ENCODE results near the gene OSBPL5.

Gene OSBPL5

DNA sequence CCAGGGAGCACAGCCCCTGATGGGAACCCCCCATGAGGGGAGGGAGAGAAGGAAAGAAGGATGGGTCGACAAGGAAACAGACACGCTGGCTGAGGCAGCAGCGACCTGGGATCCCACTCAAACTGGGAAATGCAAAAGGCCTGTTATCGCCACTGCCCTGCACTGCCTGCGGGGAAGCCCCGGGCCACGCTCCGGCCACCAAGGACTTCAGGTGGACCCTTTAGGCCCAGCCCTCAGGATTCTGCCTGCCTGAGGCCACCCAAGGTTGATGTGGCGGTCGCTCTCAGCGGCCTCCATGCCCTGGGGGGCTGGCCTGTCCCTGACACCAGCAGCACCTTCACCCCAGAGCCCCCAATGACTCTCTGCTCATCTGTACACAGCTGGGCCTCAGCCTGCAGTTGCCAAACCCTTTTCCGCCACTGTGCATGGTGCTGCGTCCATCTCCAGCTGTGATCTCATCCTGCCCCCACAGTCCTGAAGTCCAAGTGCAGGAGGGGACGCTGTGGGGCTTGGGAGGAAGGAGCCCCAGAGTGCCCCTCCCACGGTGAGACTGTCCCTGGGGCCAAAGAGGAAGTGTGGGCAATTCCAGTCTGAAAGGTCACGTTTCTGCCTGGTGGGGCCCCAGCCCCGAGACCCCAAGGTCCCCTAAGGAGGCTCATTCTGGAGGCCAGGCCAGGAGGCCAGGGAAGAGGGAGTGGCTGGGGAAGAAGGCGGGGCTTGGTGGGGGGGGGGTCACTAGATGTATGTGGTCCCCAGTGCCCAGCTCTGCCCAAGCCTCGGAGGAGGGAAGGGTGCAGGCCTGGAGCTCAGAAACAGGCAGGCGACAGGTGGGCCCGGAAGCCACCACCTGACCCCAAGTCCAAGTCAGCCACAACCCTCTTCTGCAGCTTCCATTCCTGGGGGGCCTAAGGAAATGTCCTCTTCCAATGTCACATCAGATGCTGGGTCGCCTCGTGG, 31.6 kb downstream of the OSBPL5 start:
- no peak overlapping the region for H3K27ac Mint-ChIP-seq
- H3K4me3 Mint-ChIP-seq, result no peak overlapping the region
- H3K27me3 Mint-ChIP-seq, result no peaks in the 10 kb centered on the region
- no peaks in the 10 kb centered on the region for H3K36me3 Mint-ChIP-seq
- peaks cover 13% of the 10 kb centered on the region for H3K4me1 Mint-ChIP-seq (ENCODE audit: low read depth)
- no peaks in the 10 kb centered on the region for H3K9me3 Mint-ChIP-seq (ENCODE audit: low read depth)

DNA sequence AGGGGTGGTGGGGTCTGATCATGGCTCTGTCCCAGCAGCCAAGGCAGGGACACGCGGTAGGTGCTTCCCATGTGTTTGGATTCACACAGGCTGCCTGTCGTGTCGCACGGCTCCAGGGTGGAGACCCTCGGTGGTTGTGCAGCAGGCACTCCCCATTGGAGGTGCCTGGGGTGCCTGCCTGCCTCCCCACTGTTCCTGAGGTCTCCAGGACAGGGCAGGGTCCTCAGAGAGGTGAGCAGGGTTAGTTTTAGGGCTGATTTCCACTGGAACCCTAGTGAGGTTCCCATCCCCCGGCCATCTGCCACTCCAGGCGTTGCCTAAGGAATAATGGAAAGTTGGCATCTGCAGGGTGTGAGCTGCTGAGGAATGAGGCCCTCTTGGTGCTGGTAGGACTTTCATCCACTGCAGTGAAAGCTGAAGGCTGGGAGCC, 32.3 kb downstream of the OSBPL5 start:
- Mint-ChIP-seq H3K9me3 (ENCODE audit: low read depth) (no peaks in the 10 kb centered on the region), H3K27me3 (no peaks in the 10 kb centered on the region), H3K27ac (no peak overlapping the region), H3K36me3 (no peaks in the 10 kb centered on the region), H3K4me3 (no peak overlapping the region), H3K4me1 (ENCODE audit: low read depth) (peaks cover 13% of the 10 kb centered on the region)

DNA sequence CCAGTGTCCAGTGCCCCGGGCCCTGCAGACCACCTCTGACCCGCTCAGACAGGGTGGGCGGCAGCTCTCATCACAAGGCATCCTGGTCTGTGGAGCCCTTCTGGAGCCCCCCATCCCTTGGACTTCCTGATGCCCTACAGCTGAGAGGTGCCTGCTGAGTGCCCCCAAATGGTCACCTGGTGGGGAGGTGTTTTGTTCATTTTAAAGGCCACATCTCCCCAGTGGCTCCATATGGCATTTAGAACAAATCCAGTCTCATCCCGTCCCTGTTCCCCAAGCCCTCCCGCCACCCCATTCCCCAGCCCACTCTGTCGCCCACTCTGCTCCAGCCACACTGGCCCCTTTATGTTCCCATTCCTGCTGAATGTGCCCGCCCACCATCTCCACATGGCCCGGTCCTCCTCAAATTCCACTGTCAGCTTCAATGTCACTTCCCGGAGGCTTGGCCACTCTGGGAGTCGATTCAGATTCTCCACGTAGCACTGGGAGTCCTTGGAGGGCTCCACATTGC, 32.8 kb downstream of the OSBPL5 start:
- H3K4me1 Mint-ChIP-seq (ENCODE audit: low read depth), result peaks cover 10% of the 10 kb centered on the region
- H3K9me3 Mint-ChIP-seq (ENCODE audit: low read depth), result no peaks in the 10 kb centered on the region
- no peaks in the 10 kb centered on the region for H3K36me3 Mint-ChIP-seq
- H3K27me3 Mint-ChIP-seq, result no peaks in the 10 kb centered on the region
- H3K27ac Mint-ChIP-seq, result no peak overlapping the region
- H3K4me3 Mint-ChIP-seq, result no peak overlapping the region

DNA sequence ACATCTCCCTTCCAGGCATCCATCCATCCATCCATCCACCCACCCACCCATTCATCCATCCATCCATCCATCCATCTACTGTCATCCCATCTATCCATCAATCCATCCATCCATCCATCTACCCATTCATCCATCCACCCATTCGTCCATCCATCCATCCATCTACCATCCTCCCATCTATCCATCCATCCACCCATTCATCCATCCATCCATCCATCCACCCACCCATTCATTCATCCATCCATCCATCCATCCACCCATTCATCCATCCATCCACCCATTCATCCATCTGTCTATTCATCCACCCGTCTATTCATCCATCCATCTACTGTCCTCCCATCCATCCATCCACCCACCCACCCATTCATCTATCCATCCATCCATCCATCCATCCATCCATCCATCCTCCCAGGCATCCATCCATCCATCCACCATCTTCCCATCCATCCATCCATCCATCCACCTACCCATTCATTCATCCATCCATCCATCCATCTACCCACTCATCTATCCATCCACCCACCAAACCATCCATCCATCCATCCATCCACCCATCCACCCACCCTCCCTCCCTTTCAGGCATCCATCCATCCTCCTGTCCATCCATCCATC, 33.7 kb downstream of the OSBPL5 start:
- Mint-ChIP-seq H3K36me3 (no peaks in the 10 kb centered on the region), H3K27me3 (no peaks in the 10 kb centered on the region), H3K27ac (no peak overlapping the region)

DNA sequence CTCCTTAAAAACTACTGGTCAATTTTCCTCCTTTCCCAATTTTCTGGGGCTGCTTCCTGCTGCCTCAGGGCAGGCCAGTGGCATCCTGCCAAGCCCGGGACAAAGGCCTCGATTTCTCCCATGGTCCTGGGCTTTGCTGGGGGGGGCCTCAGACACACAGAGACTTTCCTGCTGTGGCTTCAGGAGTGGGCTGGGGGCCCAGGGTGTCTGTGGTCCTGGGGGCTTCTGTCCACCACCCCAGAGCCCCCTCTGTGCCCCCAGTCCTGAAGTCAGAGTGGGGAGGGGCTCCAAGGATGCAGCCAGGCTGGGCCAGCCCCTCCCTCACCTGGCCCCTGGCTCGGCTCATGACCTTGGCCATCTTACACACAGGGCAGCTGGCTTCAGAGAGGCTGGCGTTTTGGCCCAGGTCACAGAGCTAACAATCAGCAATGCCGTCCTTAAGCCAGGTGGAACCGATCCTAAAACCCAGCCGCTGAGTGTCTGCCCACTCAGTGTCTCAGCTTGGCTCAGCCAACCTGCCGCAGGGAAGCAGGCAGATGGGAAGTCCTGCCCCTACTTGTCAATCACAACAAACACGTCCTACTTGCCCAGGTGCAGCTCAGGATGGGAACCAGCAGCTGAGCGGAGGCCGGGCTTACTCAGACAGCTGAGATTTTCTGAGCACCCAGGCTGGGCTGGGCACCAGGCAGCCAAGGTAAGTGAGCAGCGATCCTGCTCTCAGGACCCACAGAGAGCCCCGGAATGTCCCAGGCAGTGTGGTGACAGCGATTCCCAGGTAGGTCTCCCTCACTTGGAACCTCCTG, 34.6 kb downstream of the OSBPL5 start:
- Mint-ChIP-seq H3K4me3 (no peak overlapping the region), H3K4me1 (ENCODE audit: low read depth) (peaks cover 5% of the 10 kb centered on the region), H3K36me3 (no peaks in the 10 kb centered on the region), H3K27ac (no peak overlapping the region), H3K9me3 (ENCODE audit: low read depth) (no peaks in the 10 kb centered on the region), H3K27me3 (no peaks in the 10 kb centered on the region)

More for the DNA sequence above, 33.7 kb downstream of the OSBPL5 start:
- Mint-ChIP-seq H3K9me3 (ENCODE audit: low read depth) (no peaks in the 10 kb centered on the region), H3K4me3 (no peak overlapping the region), H3K4me1 (ENCODE audit: low read depth) (peaks cover 10% of the 10 kb centered on the region)

DNA sequence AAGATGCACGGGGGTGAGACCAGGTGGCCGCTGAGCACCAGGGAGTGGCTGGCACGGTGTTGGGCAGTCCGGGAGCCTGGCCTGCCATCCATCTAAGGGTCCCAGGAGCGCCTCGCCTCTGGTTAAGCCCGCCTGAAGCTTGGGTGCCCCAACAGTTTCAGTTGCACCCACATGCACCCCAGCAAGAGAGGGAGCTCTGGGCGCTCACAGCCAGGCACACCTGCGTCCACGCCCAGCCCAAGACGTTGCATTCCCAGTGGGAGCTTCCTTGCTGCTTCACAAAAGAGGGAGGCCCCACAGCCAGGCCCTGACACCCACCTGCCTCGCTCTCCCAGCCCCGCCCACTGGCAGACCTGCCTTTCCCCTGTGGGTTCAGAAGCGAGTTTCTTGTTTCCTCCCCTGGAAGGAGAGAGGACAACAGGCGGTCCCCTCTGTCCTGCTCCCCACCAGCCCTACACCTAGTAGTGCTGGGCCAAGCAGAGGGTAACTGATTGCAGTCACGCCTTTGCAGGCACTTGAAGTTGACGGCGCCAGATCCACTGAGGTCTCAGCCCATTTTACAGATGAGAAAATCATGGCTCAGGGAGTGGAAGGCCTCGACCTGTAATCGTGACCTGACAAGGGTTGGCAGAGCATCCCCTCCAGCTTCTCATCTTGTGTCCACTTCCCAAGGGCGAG, 35.4 kb downstream of the OSBPL5 start:
- Mint-ChIP-seq H3K4me3 (no peak overlapping the region), H3K4me1 (ENCODE audit: low read depth) (peaks cover 2% of the 10 kb centered on the region), H3K9me3 (ENCODE audit: low read depth) (no peaks in the 10 kb centered on the region), H3K27ac (no peak overlapping the region), H3K27me3 (no peaks in the 10 kb centered on the region), H3K36me3 (no peaks in the 10 kb centered on the region)

DNA sequence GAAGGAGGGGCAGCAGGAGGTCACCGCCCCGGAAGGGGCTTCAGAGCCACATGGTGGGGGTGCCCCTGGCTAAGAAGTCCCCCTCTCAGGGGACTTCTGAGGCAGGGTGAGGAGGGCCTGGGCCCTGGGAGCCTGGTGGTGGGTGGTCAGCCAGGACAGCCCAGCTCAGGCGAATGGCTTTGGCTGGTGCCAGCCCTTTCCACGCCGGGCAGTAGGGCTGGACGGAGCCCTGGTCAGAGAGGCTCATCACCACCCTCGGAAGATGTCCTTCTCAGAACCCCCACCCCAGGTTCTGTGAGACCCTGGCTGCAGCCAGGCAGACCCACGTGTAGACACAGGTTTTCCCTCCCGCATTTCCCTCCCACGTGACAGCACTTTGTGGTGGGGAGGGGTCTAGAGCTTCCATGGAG, 35.9 kb downstream of the OSBPL5 start:
- H3K36me3 Mint-ChIP-seq, result no peaks in the 10 kb centered on the region
- no peak overlapping the region for H3K4me3 Mint-ChIP-seq

DNA sequence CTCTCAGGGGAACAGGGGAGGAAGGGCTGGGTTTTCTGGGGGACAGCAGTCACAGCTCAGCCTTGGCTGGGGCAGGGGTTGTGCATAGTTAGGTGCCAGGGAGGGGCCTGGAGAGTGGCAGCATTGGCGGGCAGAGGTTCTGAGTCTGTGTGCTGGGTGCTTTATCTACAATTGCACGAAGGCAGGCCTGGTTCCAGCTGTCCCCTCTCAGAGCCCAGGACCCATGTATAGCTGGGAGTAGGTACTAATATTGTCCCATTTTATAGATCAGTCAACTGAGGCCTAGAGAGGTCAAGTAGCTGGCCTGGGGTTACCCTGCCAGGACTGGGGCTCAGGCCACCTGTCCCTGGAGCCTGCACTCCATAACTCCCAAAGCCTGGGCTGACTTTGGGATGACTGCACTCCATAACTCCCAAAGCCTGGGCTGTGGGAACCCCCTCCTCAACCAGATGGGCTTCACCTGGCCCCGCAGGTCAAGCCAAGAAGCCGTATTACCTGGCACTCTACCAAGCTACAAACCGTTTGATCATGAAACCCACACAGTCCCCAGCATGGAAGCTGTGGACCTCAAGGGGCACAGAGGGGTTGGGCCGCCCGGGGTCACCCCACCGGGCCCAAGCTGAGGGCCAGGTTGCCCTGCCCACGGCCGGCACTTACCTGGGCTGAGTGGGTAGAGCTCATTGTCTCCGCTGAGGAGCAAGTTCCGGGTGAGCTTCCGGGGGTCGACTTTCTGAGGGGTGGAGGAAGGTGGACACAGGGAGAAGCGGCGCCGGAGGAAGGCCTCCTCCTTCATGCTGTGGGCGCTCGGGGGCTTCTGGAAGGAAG, 36.5 kb downstream of the OSBPL5 start:
- H3K36me3 Mint-ChIP-seq, result no peaks in the 10 kb centered on the region
- no peak overlapping the region for H3K27ac Mint-ChIP-seq
- no peaks in the 10 kb centered on the region for H3K27me3 Mint-ChIP-seq
- H3K4me1 Mint-ChIP-seq (ENCODE audit: low read depth), result peaks cover 2% of the 10 kb centered on the region
- no peaks in the 10 kb centered on the region for H3K9me3 Mint-ChIP-seq (ENCODE audit: low read depth)
- H3K4me3 Mint-ChIP-seq, result no peak overlapping the region

More for the DNA sequence above, 35.9 kb downstream of the OSBPL5 start:
- H3K27me3 Mint-ChIP-seq, result no peaks in the 10 kb centered on the region
- H3K9me3 Mint-ChIP-seq (ENCODE audit: low read depth), result no peaks in the 10 kb centered on the region
- H3K4me1 Mint-ChIP-seq (ENCODE audit: low read depth), result peaks cover 2% of the 10 kb centered on the region
- H3K27ac Mint-ChIP-seq, result no peak overlapping the region

DNA sequence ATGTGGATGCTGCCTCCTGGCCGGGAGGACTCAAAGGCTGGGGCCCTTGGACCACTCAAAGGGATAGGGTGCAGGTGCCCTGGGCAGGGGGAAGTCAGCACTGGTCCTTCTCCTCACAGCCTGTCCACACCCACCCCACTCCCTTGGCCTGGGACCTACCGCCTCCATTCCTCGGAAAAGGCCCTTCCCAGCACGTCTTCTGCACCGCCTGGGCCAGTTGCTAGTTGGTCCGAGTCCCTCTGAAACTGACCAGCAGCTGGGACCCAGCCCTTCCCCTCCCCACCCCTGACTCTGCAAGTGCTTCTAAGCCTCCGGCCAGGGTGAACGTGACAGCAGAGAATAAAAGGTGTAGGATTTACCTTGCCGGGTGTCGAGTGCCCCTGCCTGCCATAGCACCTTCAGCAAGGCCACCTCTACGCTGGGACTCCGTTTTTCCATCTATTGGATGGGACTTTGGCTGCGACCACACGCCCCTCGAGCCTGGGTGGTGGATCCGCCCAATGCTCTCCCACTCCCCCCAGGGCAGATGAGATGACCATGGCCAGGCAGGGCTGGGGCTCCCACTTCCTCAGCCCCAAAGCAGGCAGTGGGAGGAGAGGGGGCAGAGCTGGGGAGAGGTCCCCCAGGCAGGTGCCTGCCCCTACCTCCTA, 37.3 kb downstream of the OSBPL5 start:
- no peak overlapping the region for H3K4me3 Mint-ChIP-seq
- H3K36me3 Mint-ChIP-seq, result no peaks in the 10 kb centered on the region
- H3K9me3 Mint-ChIP-seq (ENCODE audit: low read depth), result no peaks in the 10 kb centered on the region
- H3K27me3 Mint-ChIP-seq, result no peaks in the 10 kb centered on the region
- H3K27ac Mint-ChIP-seq, result no peak overlapping the region
- no peaks in the 10 kb centered on the region for H3K4me1 Mint-ChIP-seq (ENCODE audit: low read depth)

DNA sequence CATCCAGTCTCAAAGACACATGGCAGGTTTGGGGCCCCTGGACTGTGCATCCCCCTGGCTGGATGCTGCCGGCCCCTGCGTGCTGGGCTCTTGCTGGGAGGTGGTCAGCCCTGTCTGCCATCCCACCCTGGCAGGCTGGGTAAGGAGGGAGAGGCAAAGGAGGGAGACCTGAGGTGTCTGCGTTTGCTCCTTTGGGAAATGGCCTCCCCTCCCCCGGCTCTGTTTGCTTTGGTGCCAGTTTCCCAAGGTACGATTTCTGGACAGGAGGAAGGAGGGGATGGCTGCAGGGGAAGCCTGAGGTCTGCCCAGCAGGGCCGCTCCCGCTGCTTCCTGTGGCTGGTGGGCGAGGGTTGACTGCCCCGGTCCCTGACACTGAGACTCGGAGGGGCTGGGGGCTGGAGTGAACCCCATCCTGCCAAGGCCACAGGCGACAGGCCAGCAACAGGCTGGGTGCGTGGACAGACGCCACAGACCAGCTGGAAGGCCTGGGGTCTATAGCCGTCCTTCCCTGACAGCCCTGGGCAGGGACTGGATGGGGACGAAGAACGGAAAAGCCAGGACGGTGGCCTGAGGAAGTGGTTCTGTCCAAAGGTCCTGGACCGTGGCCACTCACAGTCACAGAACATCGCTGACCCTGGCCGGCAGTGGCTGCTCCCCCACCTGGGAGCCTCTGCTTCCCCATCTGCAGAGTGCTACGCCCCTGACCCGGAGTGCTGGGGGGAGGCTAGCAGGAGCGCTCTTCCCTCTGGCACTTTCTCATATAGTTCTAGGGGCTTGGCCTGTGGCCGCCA, 38.0 kb downstream of the OSBPL5 start:
- no peaks in the 10 kb centered on the region for H3K9me3 Mint-ChIP-seq (ENCODE audit: low read depth)
- H3K4me3 Mint-ChIP-seq, result no peak overlapping the region
- no peak overlapping the region for H3K27ac Mint-ChIP-seq
- H3K36me3 Mint-ChIP-seq, result no peaks in the 10 kb centered on the region
- no peaks in the 10 kb centered on the region for H3K27me3 Mint-ChIP-seq
- no peaks in the 10 kb centered on the region for H3K4me1 Mint-ChIP-seq (ENCODE audit: low read depth)

DNA sequence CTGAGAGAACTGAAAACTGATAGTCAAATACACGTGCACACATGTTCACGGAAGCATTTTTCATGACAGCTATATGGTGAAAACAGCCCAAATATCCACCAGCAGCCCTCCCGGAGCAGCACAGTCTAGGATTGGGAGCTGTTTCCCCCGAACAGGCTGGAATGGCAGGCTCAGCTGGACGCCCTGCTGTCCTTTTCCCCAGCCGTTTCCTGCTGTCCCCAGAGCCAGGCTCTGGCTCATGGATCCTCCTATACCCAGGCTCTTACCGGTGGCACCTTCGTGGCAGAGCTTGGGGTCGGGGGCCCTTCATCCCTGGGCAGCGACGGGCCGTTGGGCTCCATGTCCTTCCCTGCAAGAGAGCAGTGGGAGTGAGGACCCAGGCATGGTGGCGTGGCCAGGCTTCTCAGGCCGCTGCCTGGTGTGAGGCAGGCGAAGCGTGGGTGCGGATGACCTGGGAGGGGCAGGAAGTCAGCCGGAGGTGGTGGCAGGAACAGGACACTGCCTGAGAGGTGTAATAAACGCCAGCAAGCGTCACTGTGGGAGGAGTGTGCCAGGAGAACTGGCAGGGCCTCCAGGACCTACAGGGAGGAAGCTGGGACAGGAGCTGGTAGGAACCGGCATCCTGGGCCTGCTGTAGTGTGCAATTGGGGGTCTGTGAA, 38.8 kb downstream of the OSBPL5 start:
- Mint-ChIP-seq H3K9me3 (ENCODE audit: low read depth) (no peaks in the 10 kb centered on the region), H3K27ac (no peak overlapping the region), H3K4me3 (no peak overlapping the region), H3K36me3 (peaks cover under 1% of the 10 kb centered on the region), H3K27me3 (no peaks in the 10 kb centered on the region), H3K4me1 (ENCODE audit: low read depth) (no peaks in the 10 kb centered on the region)

DNA sequence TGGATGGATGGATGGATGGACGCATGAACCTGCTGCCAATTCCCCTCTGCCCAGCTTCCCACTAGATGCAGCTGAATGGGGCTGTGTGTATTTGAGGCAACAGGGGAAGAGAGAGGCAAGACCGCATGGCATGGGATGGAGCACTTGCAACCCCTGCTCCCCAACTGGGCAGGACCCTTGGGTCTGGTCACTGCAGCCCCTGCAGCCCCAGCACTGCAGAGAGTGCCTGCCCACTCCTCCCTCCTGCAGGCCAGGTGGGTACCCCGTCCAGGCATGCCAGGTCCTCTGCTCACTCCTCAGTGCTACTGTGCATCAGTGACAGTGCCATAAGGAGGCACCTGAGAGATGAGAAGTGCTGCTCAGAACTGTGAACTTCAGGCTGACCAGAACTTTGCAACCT, 40.3 kb downstream of the OSBPL5 start:
- H3K27me3 Mint-ChIP-seq, result no peaks in the 10 kb centered on the region
- H3K4me1 Mint-ChIP-seq (ENCODE audit: low read depth), result no peaks in the 10 kb centered on the region
- no peak overlapping the region for H3K4me3 Mint-ChIP-seq
- H3K36me3 Mint-ChIP-seq, result peaks cover 2% of the 10 kb centered on the region
- no peaks in the 10 kb centered on the region for H3K9me3 Mint-ChIP-seq (ENCODE audit: low read depth)
- H3K27ac Mint-ChIP-seq, result no peak overlapping the region

Data from activated naive CD8-positive, alpha-beta T cell (primary cell).